GM06990 (cell line): ENCODE data around the gene ATE1.

Experiments
- DNase-seq: peaks from one replicate; pipeline ENCODE4 v3.0.0-alpha.2; 2011; ENCODE audit not compliant: insufficient read length; ENCODE audit errors: extremely low read depth
- H3K27me3 ChIP-seq: replicated peaks from 2 replicates; pipeline ENCODE4 v1.6.0; 2011; ENCODE audit warnings: low read length; ENCODE audit not compliant: control insufficient read depth, insufficient read depth
- H3K36me3 ChIP-seq: 2 replicates; pipeline ENCODE4 v1.5.1; 2011; ENCODE audit warnings: low read length; ENCODE audit not compliant: control insufficient read depth, insufficient read depth
- H3K4me3 ChIP-seq: replicated peaks from 2 replicates; pipeline ENCODE4 v1.5.1; 2011; ENCODE audit warnings: low read depth, mild to moderate bottlenecking, control low read depth, low read length
- CTCF ChIP-seq: IDR thresholded peaks from 2 replicates; pipeline ENCODE4 v1.5.1; 2011; ENCODE audit warnings: low read length, control low read depth, mild to moderate bottlenecking, inconsistent platforms; ENCODE audit not compliant: insufficient read depth, poor library complexity, severe bottlenecking

Gene ATE1

GRCh38 chr10:121694966-121695643 lies 232.7 kb downstream of the ATE1 start:
- DNase-seq = no peak
- H3K27me3 ChIP-seq = no peaks in the 10 kb centered on the region; the same call in 1 of the 2 replicates

GRCh38 chr10:121694327-121694965 lies 233.4 kb downstream of the ATE1 start:
- no peaks in the 10 kb centered on the region; the same call in 1 of the 2 replicates for H3K27me3 ChIP-seq

More at GRCh38 chr10:121694966-121695643, 232.7 kb downstream of the ATE1 start:
- no peaks in the 10 kb centered on the region for H3K36me3 ChIP-seq
- no peak overlapping the region for H3K4me3 ChIP-seq
- no peak for TF ChIP-seq CTCF

GRCh38 chr10:121692626-121693025 lies 235.2 kb downstream of the ATE1 start:
- Histone ChIP-seq H3K4me3 (no peak overlapping the region), H3K36me3 (no peaks in the 10 kb centered on the region), H3K27me3 (no peaks in the 10 kb centered on the region; the same call in 1 of the 2 replicates)
- no peak for DNase-seq
- TF ChIP-seq CTCF = no peak

More at GRCh38 chr10:121694327-121694965, 233.4 kb downstream of the ATE1 start:
- Histone ChIP-seq H3K4me3 (no peak overlapping the region), H3K36me3 (no peaks in the 10 kb centered on the region)
- TF ChIP-seq CTCF = no peak
- DNase-seq = no peak

DNA sequence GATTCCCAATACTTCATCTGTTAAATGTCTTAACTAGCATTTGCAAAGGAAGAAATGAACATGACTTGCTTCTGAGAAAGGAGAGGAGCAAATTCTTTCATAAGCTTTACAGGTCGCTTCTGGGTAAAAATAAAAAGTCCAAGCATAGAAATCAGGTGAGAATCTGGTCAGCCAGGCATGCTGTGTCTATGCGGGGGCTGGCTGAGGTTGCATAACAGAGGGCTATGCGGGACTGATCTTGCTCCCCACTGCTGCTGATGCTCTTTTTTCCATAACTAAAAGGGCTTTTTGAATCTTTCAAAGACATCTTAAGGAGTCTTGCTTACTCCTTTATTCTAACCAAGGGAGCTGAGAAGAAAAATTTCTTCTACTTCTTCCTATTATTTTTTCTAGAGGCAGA lies 236.9 kb downstream of the ATE1 start:
- no peak for TF ChIP-seq CTCF
- Histone ChIP-seq H3K36me3 (no peaks in the 10 kb centered on the region), H3K4me3 (no peak overlapping the region), H3K27me3 (no peaks in the 10 kb centered on the region; the same call in 1 of the 2 replicates)
- no peak for DNase-seq
